ENCODE results near the gene IL17C. TPM values are rescaled to one million over a fixed set of nuclear protein-coding genes. Genes with fewer than 3 reads are reported as not detected.

Gene IL17C
- total and polyA plus RNA-seq, 4 donors: 0.14 to 1.8 TPM; not detected in 2

DNA sequence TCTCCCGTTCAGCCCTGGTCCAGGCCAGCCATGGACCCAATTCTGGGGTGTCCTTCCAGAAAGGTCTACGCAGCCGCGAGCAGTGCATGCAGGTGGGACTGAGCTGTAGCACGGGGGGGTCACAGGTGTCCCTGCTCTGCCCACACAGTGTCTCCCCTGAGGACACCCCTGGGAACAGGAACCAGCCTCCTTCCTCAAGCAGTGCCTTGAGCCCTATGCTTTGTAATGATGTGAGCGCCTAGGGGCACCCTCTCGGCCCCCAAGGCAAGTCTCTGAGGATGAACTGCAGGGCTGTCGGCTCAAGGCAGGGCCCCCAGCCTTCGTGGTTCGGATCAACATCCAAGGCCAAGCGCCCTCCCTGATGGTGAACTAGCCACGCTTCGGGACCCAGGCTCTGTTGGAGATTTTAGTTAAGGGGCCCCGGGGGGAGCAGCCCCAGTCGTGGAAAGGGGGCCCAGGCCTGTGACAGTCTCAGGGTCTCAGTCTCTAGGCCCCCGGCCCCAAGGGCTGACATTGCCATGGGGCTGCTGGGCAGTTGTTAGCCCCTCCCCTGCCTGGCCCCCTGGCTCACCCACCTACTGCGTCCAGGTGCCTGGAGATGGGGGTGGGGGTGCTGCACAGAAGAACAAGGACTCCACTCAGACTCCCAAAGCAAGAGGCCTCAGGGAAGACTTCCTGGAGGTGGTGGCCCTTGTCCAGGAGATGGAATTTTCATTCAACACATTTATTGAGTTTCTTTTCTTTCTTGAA lies 2.3 kb downstream of the IL17C start:
- Histone ChIP-seq H3K9ac (ENCODE audit: insufficient read depth in 1 of 2, low read length in 2 of 2) (no peak overlapping the region), H3K9me3 (ENCODE audit: control insufficient read depth in 4 of 4, insufficient read depth in 3 of 4, low read length in 3 of 4) (peaks cover 0 to 2% (median 0%) of the 10 kb centered on the region in 4 donors), H3K27ac (ENCODE audit: low read depth in 1 of 2, low read length in 1 of 2) (no peak overlapping the region), H3K4me1 (ENCODE audit: control insufficient read depth in 5 of 5, insufficient read depth in 5 of 5, low read length in 5 of 5) (peaks cover 0 to 4% (median 0%) of the 10 kb centered on the region in 5 donors), H3K27me3 (ENCODE audit: control insufficient read depth in 3 of 3, insufficient read depth in 3 of 3, low read length in 2 of 3) (peaks cover 0 to 49% (median 26%) of the 10 kb centered on the region in 3 donors), H3K4me3 (no peak overlapping the region), H3K36me3 (ENCODE audit: control insufficient read depth in 4 of 4, insufficient read depth in 4 of 4, low read length in 4 of 4) (peaks cover 0 to 15% (median 2%) of the 10 kb centered on the region in 4 donors)
- ATAC-seq (ENCODE audit: insufficient read depth, low FRiP score) (no peak), DNase-seq (no peak)
- TF ChIP-seq, protein P1, sequence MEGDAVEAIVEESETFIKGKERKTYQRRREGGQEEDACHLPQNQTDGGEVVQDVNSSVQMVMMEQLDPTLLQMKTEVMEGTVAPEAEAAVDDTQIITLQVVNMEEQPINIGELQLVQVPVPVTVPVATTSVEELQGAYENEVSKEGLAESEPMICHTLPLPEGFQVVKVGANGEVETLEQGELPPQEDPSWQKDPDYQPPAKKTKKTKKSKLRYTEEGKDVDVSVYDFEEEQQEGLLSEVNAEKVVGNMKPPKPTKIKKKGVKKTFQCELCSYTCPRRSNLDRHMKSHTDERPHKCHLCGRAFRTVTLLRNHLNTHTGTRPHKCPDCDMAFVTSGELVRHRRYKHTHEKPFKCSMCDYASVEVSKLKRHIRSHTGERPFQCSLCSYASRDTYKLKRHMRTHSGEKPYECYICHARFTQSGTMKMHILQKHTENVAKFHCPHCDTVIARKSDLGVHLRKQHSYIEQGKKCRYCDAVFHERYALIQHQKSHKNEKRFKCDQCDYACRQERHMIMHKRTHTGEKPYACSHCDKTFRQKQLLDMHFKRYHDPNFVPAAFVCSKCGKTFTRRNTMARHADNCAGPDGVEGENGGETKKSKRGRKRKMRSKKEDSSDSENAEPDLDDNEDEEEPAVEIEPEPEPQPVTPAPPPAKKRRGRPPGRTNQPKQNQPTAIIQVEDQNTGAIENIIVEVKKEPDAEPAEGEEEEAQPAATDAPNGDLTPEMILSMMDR (IDR thresholded peaks at IDR 0.05; ENCODE audit: control extremely low read depth, extremely low read depth): no peak
- 64 to 67% methylated on average over 15 to 17 of the region's 17 CpGs for WGBS, 2 donors

DNA sequence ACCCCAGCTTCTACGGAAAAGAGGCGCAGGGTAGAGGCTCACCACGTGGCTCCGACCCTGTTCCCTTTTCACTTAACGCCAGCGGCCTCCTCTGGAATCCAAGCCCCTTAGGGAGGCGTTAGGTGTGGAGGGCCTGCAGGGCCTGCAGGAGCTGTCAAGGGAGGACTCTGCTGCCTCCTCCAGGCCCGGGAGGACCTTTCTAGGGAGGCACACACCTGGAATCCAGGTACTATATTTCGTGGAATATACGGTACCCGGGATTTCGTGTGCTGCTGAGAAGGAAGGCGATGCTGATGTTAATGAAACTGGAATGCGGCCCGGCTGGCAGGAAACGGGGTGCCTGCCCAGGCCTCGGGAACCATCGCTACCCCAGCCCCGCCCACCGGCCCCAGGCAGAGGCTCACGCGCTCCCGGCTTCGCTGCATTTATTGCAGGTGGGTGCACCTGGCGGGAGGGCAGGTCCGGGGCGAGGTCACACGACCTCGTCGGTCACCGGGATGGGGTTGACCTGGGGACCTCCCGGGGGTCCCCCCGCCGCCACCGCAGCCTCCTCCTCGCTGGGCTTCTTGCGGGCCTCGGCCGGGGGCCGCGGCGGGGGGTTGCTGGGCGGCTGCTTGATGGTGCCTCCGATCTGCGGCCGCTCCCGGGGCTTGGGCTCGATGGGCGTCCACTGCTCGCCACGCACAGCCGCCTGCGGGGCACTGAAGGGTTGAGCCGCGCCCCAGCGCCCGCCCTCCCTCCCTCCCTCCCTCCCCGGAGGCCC lies 4.7 kb downstream of the IL17C start:
- peaks cover 0 to 18% (median 2%) of the 10 kb centered on the region in 4 donors for H3K36me3 ChIP-seq (ENCODE audit: control insufficient read depth in 4 of 4, insufficient read depth in 4 of 4, low read length in 4 of 4)
- no peak overlapping the region for H3K9ac ChIP-seq (ENCODE audit: insufficient read depth in 1 of 2, low read length in 2 of 2)
- H3K9me3 ChIP-seq (ENCODE audit: control insufficient read depth in 4 of 4, insufficient read depth in 3 of 4, low read length in 3 of 4): peaks cover 0 to 2% (median 0%) of the 10 kb centered on the region in 4 donors
- peaks cover 0 to 4% (median 0%) of the 10 kb centered on the region in 5 donors for H3K4me1 ChIP-seq (ENCODE audit: control insufficient read depth in 5 of 5, insufficient read depth in 5 of 5, low read length in 5 of 5)
- H3K4me3 ChIP-seq: no peak overlapping the region
- H3K27ac ChIP-seq (ENCODE audit: low read depth in 1 of 2, low read length in 1 of 2): no peak overlapping the region
- WGBS, 2 donors: 89 to 92% methylated on average over 58 of the region's 58 CpGs
- TF ChIP-seq, protein P1 (IDR thresholded peaks at IDR 0.05; ENCODE audit: control extremely low read depth, extremely low read depth): no peak
- peaks cover 0 to 32% (median 17%) of the 10 kb centered on the region in 3 donors for H3K27me3 ChIP-seq (ENCODE audit: control insufficient read depth in 3 of 3, insufficient read depth in 3 of 3, low read length in 2 of 3)
- no peak for DNase-seq
- ATAC-seq (ENCODE audit: insufficient read depth, low FRiP score): no peak

DNA sequence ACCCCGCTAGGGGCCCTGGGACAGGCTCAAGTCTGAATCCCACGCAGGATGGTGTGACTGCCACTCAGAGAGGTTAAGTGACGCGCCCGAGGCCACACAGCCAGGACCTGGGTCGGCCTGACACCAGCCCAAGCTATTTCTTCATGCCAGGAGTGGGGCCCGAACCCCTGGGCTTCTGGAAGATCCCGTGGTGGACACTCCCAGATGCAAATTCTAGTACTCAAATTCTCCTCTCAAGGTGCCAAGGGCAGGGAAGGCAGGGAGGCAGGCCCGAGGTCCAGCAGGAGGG lies 5.2 kb downstream of the IL17C start:
- H3K4me1 ChIP-seq (ENCODE audit: control insufficient read depth in 5 of 5, insufficient read depth in 5 of 5, low read length in 5 of 5): peaks cover 0 to 4% (median 0%) of the 10 kb centered on the region in 5 donors
- H3K36me3 ChIP-seq (ENCODE audit: control insufficient read depth in 4 of 4, insufficient read depth in 4 of 4, low read length in 4 of 4): peaks cover 0 to 18% (median 2%) of the 10 kb centered on the region in 4 donors
- ATAC-seq (ENCODE audit: insufficient read depth, low FRiP score) (no peak), DNase-seq (no peak)
- H3K27me3 ChIP-seq (ENCODE audit: control insufficient read depth in 3 of 3, insufficient read depth in 3 of 3, low read length in 2 of 3): peaks cover 0 to 27% (median 14%) of the 10 kb centered on the region in 3 donors
- no peak overlapping the region for H3K4me3 ChIP-seq
- peaks cover 0 to 2% (median 0%) of the 10 kb centered on the region in 4 donors for H3K9me3 ChIP-seq (ENCODE audit: control insufficient read depth in 4 of 4, insufficient read depth in 3 of 4, low read length in 3 of 4)
- TF ChIP-seq, protein P1 (IDR thresholded peaks at IDR 0.05; ENCODE audit: control extremely low read depth, extremely low read depth): no peak
- H3K9ac ChIP-seq (ENCODE audit: insufficient read depth in 1 of 2, low read length in 2 of 2): no peak overlapping the region
- no peak overlapping the region for H3K27ac ChIP-seq (ENCODE audit: low read depth in 1 of 2, low read length in 1 of 2)
- WGBS, 2 donors: 89 to 95% methylated on average over 9 of the region's 9 CpGs

Measured in lung (tissue), 12 donors.